ENCODE results near the gene SPI1. TPM values are rescaled to one million over a fixed set of nuclear protein-coding genes. Genes with fewer than 3 reads are reported as not detected.
A peak's percentile ranks its signal among the peaks of the same experiment; 100 is the strongest.

SPI1 gene
- total RNA-seq, 1 donor from 2014 or later: 11.2 TPM

DNA sequence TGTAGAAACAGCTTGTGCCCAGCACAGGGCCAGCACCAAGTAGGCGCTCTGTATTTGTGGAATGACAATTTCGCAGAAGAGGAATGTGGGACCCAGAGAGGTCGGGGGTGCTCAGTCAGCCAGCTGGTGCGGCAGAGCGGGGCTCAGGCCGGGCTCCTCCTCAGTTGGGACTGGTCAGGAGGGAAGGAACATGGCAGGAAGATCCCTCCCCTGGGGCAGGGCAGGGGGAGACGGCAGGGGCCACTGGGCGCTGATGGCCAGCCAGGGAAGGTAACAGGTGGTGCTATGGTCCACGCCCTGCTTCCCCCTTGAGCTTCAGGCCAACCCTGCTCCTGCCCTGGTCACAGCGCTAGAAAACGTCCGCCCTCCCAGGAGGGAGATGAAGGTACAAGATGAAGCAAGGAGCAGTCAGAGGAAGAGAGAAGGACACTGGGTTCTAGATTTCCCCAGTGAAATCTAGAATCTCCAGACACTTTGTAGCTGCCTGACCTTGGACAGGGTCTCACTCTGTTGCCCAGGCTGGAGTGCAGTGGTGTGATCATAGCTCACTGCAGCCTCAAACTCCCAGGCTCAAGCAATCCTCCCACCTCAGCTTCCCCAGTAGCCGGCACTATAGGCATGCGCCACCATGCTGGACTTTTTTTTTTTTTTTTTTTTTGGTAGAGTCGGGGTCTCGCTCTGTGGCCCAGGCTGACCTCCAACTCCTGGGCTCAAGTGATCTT is 13.5 kb upstream of the SPI1 start:
- ATAC-seq (no peak), DNase-seq (no peak)
- intact Hi-C loops (cut with micrococcal nuclease): no loop called here

DNA sequence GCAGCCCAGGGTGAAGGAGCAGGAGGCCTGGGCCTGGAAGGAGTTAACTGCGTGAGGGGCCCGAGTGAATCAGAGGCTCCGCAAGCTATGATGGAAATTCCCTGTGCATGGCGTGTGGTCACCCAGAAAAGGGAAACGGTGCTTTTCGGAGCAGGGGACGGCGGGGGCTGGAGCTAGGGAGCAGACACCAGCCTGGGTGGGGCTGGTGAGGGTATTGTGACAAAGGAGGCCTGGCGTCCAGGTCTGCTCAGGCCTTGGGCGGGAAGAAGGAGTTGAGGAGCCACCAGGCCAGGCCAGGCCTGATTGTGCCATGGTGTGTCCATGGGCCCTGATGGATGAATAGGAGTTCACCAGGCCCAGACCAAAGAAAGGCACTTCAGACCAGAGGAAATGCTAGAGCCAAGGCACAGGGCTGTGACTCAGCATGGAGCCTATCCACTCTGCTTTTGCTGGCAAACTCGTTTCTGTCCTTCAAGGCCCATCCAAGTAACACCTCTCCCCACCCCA is 12.8 kb upstream of the SPI1 start:
- peak; percentile 61 for DNase-seq
- peak; percentile 8 for ATAC-seq

DNA sequence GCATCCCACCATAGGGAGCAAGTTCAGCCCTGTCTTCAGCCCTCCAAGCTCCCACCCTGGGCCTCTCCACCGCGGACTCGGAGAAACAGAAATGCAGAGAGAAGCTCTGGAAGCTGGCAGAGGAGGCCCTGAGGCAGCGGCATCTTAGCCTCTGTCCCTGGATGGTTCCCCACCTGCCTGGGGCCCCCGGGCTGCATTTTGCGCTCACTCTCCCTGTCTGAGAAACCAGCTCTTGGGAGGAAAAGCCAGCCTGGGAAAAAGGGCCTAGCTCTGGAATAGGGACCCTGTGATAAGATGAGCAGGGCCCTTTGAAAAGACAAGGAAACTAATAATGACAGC is 12.0 kb upstream of the SPI1 start:
- DNase-seq: no peak
- ATAC-seq: no peak
- intact Hi-C loops (cut with micrococcal nuclease): no loop called here

More for the DNA sequence above, 12.8 kb upstream of the SPI1 start:
- intact Hi-C loops (cut with micrococcal nuclease): no loop called here

DNA sequence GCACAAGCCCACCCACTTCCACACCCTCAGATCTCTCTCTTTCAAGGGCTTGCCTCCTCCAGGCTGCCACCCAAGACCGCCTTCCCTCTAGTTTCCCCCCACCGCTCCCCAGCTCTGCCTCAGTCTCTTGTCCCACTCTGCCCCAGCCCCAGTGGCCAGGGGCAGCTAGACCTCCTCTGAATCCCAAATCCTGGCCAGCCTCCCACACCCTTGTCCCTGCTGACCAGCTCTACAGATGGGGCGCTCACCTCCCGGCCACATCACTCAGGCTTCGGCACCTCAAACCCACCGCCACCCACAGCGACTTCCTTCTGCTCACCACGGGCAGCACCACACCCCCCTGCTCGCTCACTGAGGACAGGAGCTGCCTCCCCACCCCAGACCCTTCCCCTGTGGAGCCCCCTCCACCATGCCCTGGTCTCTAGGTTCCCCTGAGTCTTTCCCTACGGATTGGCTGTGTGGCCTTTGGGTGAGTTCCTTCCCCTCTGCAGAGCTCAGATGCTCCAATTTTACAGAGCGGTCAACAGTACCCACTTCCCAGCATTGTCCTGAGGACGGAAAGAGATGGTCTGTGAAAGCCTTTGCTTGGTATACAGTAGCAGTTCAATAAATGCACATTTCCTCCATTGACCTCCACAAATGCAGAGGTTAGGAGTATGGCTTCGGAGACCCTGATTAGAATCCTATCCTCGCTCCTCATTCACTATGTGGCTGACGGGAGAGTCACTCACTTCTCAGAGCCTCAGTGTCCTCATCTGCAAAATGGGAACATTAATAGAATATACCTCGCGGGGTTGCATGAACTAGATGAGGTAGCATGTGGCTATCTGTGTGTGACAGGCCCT is 11.5 kb upstream of the SPI1 start:
- ATAC-seq: no peak
- no peak for DNase-seq
- intact Hi-C loops (cut with micrococcal nuclease): no loop called here

DNA sequence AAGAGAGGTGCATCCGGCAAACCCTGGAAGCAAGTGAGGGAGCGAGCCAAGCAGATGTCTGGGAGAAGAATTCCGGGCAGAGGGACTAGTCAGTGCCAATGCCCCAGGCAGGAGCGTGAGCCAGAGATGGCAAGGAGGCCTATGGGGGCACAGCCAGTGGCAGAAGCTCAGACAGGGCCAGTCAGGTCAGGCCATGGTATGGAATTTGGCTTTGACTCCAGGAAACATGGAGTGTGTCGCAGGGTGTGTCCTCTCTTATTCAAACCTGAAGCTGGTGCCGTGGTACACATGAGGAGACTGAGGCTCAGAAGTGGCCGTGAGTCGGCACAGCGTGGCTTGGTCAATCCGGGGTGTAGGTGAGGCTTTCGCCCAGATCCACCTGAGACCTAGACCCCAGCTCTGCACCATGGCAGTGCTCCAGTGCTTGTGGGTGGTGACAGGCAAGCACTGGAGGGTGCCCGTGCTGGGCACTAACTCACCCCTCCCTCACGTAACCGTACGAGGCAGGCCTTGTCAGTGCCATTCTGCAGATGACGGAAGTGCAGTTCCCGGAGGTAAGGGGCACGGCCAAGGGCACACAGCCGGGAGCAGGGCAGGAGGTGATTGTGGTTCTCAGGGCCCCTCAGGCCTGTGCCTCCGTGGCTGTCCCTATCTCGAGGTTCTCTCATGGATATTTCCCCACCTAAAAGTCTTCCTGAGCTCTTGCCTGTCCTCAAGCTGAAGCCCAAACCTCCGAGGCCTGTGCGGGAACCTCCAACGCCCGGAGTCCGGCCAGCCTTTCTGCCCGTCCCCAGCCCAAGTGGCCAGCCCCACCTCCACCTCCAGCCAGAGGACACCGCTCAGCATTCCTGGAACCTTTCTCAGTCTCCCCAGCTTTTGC is 10.6 kb upstream of the SPI1 start:
- DNase-seq (no peak), ATAC-seq (no peak)
- intact Hi-C loops (cut with micrococcal nuclease): no loop called here

DNA sequence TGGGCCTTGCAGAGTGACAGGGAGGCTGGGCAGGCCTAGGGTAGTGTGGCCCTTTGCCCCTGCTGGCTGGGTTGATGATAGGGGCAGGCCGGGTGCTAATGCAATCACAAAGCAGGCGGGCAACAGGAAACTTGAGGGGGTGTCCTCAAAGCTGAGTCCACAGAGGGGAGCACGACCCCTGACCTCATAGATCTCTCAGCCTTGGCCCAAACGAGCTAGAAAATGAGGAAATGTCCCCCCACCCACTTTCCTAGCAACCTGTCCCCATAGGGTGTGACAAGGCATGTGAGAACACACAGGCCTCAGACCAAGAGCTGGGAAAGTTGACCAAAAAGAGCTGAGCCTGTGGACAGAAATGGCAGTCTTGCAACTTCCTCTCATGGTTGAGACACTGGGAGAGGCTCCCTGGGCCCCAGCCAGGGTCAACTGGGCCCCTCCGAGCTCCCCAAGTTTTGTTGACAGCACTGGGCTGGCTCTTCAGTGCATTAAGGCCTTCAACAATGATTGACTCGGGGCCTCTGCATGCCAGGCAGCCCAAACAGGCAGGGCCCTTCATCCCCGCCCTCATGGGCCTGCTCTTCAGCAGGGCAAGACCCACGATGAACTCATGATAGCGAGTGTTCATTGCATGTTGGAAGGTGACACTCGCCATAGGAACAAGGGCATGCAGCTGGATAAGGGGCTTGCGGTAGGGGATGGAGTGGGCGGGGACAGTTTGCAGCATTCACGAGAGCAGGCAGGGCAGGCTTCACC is 9.8 kb upstream of the SPI1 start:
- no peak for DNase-seq
- peak; percentile 20 for ATAC-seq
- intact Hi-C loops (cut with micrococcal nuclease): no loop called here

DNA sequence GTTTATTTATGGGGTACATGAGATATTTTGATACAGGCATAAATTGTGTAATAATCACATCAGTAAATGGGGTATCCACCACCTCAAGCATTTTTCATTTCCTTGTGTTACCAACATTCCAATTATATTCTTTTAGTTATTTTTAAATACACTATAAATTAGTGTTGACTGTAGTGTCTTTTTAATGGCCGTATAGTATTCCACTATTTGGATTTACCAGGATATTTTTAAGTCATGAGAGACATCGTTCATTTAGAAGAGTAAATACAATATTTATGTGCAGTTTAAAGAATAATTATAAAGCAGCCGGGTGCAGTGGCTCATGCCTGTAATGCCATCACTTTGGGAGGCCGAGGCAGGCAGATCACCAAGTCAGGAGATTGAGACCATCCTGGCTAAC is 6.2 kb upstream of the SPI1 start:
- intact Hi-C loops (cut with micrococcal nuclease): no loop called here
- DNase-seq (no peak), ATAC-seq (no peak)

DNA sequence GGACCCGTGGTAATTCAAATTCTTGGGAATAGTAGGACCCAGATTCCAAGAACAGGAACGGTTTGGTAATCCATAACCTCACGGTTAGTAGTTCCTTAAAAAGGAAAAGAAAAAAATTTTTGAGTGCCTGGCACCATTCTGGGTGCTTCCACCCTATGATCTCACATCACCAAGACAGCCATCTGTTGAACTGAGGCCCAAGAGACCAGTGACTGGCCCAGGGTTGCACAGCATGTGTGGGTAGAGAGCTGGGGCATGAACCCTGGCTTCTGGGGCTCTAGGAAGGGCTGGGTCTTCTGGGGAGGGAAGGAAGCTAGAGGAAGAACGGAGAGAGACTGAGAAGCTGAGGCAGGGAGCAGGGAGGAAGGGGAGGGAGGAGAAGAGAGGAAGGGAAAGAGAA is 4.7 kb upstream of the SPI1 start:
- intact Hi-C loops (cut with micrococcal nuclease): no loop called here
- DNase-seq (no peak), ATAC-seq (peak; percentile 40)

DNA sequence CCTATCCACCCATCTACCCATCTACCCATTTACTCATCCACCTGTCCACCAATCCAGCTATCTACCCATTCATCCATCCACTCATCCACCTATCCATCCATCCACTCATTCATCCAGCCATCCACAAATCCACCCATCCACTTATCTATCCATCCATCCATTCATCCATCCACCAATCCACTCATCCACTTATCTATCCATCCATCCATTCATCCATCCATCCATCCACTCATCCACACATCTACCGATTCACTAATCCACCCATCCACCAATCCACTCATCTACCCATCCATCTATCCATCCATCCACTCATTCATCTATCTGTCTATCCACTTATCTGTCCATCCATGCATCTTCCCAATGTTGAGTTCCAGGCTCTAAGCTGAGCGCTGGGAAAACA is 1.7 kb upstream of the SPI1 start:
- intact Hi-C loops (cut with micrococcal nuclease): no loop called here
- DNase-seq: no peak

DNA sequence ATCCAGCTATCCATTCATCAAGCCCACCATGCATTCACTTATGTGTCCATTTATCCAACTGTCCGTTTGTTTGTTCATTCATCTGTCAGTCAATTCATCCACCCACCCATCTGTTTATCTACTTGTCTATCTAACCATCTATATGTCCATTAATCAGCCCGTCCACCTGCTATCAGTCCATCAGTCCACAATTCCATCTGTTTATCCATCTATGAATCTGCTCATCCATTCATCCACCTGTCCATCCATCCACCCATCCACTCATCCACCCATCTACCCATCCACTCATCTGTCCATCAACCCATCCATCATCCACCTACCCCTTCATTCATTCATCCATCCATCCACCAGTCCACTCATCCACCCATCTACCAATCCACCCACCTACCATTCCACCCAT is 970 bp upstream of the SPI1 start:
- intact Hi-C loops (cut with micrococcal nuclease): loop anchor here (10.0 kb wide), 1 partner anchor 75 kb away; no protein-coding TSS in a partner anchor

More for the DNA sequence above, 1.7 kb upstream of the SPI1 start:
- no peak for ATAC-seq

DNA sequence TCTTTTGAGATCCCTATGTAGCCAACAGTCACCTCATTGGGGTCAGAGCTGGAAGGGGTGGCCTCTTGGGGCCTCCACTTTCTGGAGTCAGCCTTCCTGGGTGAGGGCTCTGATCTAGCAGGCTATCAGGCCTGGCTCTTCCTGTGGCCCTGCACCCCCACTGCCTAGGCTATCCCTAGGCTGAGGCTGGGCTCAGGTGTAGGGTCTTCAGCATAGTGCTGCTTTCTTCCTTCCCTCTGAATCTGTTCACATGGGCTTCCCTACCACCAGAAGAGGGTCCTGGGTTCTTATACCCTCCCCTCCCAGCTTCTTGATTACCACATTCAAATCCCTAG is 456 bp upstream of the SPI1 start:
- DNase-seq (no peak), ATAC-seq (no peak)
- intact Hi-C loops (cut with micrococcal nuclease): loop anchor here (10.0 kb wide), 1 partner anchor 76 kb away; no protein-coding TSS in a partner anchor

More for the DNA sequence above, 970 bp upstream of the SPI1 start:
- DNase-seq (no peak), ATAC-seq (no peak)

DNA sequence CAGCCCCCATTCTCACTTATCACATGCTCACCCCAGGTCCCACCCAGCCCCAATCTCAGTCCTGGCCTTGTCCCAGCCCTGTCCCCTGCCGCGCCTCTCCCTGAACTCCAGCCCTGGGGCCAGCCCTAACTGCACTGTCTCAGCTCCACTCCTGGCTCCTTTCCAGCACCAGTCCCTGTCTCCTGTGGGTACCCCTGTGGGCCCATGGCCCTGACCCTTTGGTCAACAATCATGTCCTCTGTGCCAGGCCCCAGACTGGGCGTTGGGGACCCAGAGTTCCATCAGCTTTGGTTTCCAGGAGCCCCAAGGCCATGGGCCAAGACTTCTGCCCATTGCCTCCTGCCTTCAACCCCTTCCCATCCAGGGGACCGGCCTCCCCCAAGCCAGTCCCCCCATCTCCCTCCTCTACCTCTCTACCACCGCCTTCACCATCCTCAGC is 757 bp downstream of the SPI1 start:
- peak; percentile 31 for ATAC-seq
- intact Hi-C loops (cut with micrococcal nuclease): loop anchor here (10.0 kb wide), 1 partner anchor 77 kb away; no protein-coding TSS in a partner anchor
- no peak for DNase-seq

DNA sequence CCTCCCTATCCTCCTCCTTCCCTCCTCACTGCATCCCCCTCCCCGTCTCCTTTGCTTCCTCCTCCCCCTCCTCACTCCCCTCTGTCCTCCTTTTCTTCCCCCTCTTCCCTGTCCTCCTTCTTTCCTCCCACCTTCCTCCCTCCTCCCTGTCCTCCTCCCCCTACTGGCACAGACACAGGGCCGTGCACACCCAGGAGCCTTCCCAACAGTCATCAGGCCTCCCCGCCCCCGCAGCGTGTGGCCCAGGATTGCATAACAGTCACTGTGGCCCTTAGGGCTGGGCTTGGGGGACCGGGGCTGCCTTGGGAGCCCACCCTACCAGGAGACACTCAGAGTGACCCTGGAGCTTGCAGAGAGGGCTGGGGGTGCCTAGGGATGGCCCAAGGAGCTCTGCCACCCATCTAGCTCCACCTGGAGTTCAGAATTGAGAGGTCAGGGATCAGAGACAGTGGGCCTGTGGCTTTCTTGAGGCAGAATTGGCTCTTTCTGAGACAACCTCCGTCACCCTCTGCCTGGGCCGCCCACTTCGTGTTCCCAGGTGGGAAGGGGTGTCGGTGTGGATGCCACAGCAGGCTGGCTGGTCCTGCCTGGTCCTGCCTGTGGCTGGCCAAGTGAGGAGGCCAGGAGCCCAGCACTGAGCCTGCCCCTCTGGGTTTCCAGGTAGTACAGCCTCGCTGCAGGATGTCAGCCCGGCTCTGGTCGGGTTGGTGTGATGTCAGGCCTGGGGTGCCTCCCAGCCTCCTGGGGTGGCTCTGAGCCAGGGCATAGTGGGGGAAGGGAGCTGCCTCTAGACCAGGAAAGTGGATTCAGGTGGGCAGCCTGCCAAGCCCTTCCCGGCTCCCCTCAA is 1.6 kb downstream of the SPI1 start:
- intact Hi-C loops (cut with micrococcal nuclease): loop anchor here (10.0 kb wide), 1 partner anchor 78 kb away; no protein-coding TSS in a partner anchor
- DNase-seq (peak; percentile 72), ATAC-seq (peak; percentile 45)

DNA sequence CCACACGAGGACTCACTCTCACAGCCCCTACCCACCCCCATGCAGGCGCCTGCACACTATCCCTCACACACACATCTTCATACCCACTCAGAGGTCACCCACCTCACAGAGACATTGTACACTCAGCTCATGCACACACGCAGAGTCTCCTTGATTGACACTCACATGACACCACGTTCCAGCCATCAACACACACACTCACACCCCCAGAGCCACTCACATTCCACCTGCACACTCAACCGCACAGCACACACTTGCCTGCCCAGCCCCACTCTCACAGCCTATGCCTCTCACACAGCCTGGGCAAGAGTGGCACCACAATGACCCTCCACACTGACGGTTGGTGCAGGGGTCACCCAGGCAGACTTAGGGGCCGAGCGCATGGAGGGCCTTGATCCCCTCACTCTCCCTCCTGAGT is 2.2 kb downstream of the SPI1 start:
- ATAC-seq (no peak), DNase-seq (no peak)
- intact Hi-C loops (cut with micrococcal nuclease): loop anchor here (10.0 kb wide), 1 partner anchor 79 kb away; no protein-coding TSS in a partner anchor

DNA sequence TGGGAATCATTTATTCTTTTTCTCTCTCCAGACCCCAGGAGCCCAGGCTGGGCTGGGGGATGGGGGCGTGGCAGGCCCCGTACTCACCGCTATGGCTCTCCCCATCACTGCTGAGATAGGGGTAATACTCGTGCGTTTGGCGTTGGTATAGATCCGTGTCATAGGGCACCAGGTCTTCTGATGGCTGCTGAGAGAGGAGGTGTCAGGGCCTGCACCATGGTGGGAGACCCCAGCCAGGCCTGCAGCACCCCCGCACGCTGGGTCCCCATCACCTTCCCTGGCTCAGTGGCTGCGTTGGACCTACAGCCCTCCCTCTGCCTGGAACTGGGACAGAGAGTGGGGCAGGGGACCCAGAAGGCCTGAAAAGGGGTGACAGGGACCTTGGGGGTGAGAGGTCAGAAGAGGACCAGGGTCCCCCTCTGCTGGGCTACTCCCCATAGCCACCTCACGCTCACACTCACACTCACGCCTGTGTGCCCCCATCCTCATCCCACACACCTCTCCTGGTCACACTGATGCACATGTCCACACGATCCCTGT is 2.7 kb downstream of the SPI1 start:
- ATAC-seq (no peak), DNase-seq (no peak)
- intact Hi-C loops (cut with micrococcal nuclease): loop anchor here (10.0 kb wide), 1 partner anchor 79 kb away; no protein-coding TSS in a partner anchor

DNA sequence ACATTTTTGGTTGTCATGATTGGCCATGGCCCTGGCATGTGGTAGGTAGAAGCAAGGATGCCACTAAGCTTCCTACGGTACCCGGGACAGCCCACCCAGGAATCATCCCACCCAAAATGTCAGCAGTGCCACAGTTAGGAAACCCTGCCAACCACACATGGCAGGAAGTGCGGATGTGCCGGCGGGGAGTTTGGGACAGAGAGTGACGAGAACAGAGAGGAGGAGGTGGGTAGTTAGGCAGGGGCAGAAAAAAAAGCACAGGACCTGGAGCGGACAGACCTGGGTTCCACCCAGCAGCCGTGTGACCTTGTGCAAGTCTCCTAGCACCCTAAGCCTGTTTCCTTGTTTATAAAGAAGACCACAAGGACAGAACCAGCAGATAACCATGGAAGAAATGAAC is 3.3 kb downstream of the SPI1 start:
- intact Hi-C loops (cut with micrococcal nuclease): loop anchor here (10.0 kb wide), 1 partner anchor 80 kb away; no protein-coding TSS in a partner anchor
- DNase-seq (no peak), ATAC-seq (no peak)

DNA sequence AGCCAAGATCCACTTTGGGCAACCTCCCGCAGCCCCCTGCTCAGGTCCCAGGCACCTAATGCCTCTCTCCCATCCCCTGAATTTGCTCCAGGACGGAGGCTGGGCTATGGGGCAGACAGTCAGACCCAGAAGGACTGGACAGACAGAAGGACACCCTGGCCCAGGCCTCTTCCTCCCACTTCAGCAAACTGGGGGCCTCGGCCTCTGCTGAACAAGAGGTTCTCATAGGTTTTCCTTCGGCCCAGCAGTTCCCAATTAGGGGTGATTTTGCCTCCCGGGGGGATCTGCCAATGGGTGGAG is 3.7 kb downstream of the SPI1 start:
- intact Hi-C loops (cut with micrococcal nuclease): loop anchor here (10.0 kb wide), 1 partner anchor 80 kb away; no protein-coding TSS in a partner anchor
- ATAC-seq: no peak
- no peak for DNase-seq

All from left ventricle myocardium superior (tissue), 1 donor.